ENCODE measurements around the gene FBXW11. TPM values are rescaled to one million over a fixed set of nuclear protein-coding genes. Genes with fewer than 3 reads are reported as not detected.

FBXW11 gene
- total RNA-seq, 1 experiment from 2014 or later: 52.2 TPM

- no peak for TF ChIP-seq AFF4 (CRISPR knock-in tag; IDR thresholded peaks at IDR 0.05; ENCODE audit: borderline replicate concordance)
- TF ChIP-seq ZNF425 (CRISPR knock-in tag; conservative IDR thresholded peaks at IDR 0.05): no peak
- no peak for TF ChIP-seq ATF2 (CRISPR knock-in tag; IDR thresholded peaks at IDR 0.05; ENCODE audit: borderline replicate concordance, low read depth)
- TF ChIP-seq HMGA2 (CRISPR knock-in tag; IDR thresholded peaks at IDR 0.05): no peak
Measured at GRCh38 chr5:171835066-171835465, 171.4 kb downstream of the FBXW11 start (continued).

- Mint-ChIP-seq H3K9me3 (peaks cover 36% of the 10 kb centered on the region), H3K4me1 (peaks cover 8% of the 10 kb centered on the region), H3K36me3 (peaks cover 15% of the 10 kb centered on the region), H3K4me3 (no peak overlapping the region), H3K27ac (no peak overlapping the region), H3K27me3 (ENCODE audit: low read depth) (no peaks in the 10 kb centered on the region; the same call in 1 of the 2 replicates)
- TF ChIP-seq FOXP1 (CRISPR knock-in tag; IDR thresholded peaks at IDR 0.05; ENCODE audit: borderline replicate concordance): no peak
- TF ChIP-seq JUN (CRISPR knock-in tag; IDR thresholded peaks at IDR 0.05): no peak
- TF ChIP-seq CDX4 (CRISPR knock-in tag; IDR thresholded peaks at IDR 0.05; ENCODE audit: borderline replicate concordance): no peak
- TF ChIP-seq USF2 (CRISPR knock-in tag; IDR thresholded peaks at IDR 0.05): no peak
- no peak for TF ChIP-seq ZNF416 (CRISPR knock-in tag; IDR thresholded peaks at IDR 0.05)
- no peak for TF ChIP-seq NR2C2 (CRISPR knock-in tag; IDR thresholded peaks at IDR 0.05)
- no peak for TF ChIP-seq CTCF (IDR thresholded peaks at IDR 0.05)
- TF ChIP-seq STAT6 (CRISPR knock-in tag; conservative IDR thresholded peaks at IDR 0.05; ENCODE audit: low read depth): no peak
- TF ChIP-seq ZMAT4 (CRISPR knock-in tag; IDR thresholded peaks at IDR 0.05): no peak
- no peak for TF ChIP-seq IRF2 (CRISPR knock-in tag; IDR thresholded peaks at IDR 0.05; ENCODE audit: borderline replicate concordance, low read depth)
- no peak for TF ChIP-seq ZNF396 (CRISPR knock-in tag; IDR thresholded peaks at IDR 0.05; ENCODE audit: borderline replicate concordance)
- ATAC-seq: no peak
- DNase-seq (ENCODE audit: low spot score): no peak
- CTCF ChIA-PET: interaction anchor here (1.2 kb wide), 1 partner anchor 24 kb away, joined by 3 read pairs; no protein-coding TSS in a partner anchor
- POLR2A ChIA-PET: no interaction called here
Measured at GRCh38 chr5:171834461-171834860, 172.0 kb downstream of the FBXW11 start.
